ENCODE data around the gene ANTKMT.
"Not testable (repeated sequence)": the region's sequence is repeated elsewhere in the genome, so short reads cannot be mapped to it uniquely, and the experiment has no call there.

The ANTKMT gene

GRCh38 chr16:740459-740763 is 19.5 kb downstream of the ANTKMT start:
- DNase-seq (ENCODE audit: extremely low read depth in 1 of 2, low read depth in 1 of 2), result no peak

- DNase-seq (ENCODE audit: extremely low read depth in 1 of 2, low read depth in 1 of 2), result peak; percentile 79 to 91
Measured at GRCh38 chr16:740764-741505, 20.0 kb downstream of the ANTKMT start, which contains the start of gene CIAO3. Gene CIAO3, minus strand, starts transcription at chr16:740997. Its CDS starts 12 bp downstream, at chr16:740985.

DNA sequence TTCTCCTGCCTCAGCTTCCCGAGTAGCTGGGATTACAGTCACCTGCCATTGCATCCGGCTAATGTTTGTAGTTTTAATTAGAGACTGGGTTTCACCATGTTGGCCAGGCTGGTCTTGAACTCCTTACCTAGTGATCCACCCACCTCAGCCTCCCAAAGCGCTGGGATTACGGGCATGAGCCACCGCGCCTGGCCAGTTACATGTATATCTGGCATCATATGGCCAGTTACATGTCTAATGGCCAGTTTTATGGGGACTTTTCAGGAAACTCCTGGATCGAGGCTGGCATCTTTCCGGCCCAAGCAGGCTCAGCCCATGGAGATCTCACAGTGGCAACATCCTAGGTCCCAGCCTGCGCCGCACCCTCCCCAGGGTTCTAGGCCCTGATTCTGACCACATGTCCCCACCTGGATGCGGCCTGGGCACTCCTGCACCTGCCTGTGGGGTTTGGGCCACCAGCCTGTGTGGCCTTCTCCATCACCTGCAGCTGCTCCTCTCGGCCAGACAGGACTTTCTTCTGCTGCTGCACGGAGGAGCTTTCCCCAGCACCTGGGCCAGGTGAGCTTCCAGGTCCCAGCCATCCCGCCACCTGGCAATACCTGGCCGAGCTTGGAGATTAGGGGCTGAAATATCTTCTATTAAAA is 21.2 kb downstream of the ANTKMT start:
- DNase-seq (ENCODE audit: extremely low read depth in 1 of 2, low read depth in 1 of 2), result no peak

- not testable (repeated sequence) for DNase-seq (ENCODE audit: extremely low read depth in 1 of 2, low read depth in 1 of 2)
Measured at GRCh38 chr16:742894-743293, 21.9 kb downstream of the ANTKMT start.

DNA sequence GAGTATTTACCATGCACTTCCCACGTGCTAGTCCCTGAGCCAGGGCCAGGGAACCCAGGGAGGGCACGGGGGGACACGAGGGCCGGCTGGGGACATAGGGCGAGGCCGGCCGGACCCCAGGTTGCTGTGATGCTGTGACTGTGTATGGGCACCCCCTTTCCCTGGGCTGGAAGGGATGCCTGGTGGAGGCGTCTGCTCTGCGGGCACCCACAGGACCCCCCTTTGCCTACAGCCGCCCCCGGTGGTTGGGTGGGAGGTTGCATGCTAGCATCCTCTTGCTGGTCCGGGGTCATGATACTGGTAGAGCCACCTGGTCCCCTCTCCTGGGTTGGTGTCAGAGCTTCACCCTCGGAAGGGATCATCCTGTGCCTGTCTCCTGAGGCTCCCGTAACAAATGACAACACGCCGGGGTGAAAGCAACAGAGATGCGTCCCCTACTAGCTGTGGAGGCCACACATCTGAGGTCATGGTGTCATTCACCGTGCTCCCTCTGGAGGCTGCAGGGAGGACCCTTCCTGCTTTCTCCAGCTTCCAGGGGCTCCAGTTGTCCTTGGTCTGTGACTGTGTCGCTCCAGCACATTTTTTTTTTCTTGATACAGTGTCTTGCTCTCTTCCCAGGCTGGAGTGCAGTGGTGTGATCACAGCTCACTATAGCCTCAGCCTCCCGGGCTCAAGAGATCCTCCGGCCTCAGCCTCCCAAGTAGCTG is 23.0 kb downstream of the ANTKMT start:
- DNase-seq (ENCODE audit: extremely low read depth in 1 of 2, low read depth in 1 of 2), result no peak

- no peak for DNase-seq (ENCODE audit: extremely low read depth in 1 of 2, low read depth in 1 of 2)
Measured at GRCh38 chr16:745739-746138, 24.8 kb downstream of the ANTKMT start.

- no peak for DNase-seq (ENCODE audit: extremely low read depth in 1 of 2, low read depth in 1 of 2)
Measured at GRCh38 chr16:746637-747036, 25.7 kb downstream of the ANTKMT start.

DNA sequence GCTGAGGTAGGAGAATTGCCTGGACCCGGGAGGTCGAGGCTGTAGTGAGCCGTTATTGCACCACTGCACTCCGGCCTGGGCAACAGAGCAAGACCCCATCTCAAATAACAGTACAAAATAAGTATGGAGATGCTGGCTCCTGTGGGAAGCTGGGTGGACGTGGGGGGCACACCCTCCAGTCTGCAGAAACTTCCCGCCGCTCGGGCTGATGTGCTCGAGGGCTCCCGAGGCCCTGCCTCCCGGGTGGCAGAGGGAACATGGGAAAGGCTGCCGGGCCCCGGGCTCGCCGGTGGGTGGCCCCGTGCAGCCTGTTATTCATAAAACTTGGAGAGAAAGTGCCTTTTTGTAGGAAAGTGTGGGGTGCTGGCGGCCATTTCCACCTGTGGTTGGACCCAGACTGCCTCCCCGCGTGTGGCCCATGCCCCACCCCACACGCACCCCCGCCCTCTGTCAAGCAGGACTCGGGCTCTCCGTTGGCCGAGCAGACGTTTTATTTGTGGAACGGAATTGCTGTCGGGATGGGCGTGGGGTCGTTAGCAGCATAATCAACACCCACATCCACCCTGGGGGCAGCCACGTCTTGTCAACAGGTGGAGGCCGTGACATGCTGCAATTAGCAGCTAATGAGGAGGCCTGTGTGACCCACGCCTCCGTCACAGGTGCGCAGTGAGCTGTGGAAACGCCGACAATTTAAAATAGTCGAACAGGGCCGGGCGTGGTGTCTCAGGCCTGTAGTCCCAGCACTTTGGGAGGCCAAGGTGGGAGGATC is 27.2 kb downstream of the ANTKMT start:
- no peak for DNase-seq (ENCODE audit: extremely low read depth in 1 of 2, low read depth in 1 of 2)

DNA sequence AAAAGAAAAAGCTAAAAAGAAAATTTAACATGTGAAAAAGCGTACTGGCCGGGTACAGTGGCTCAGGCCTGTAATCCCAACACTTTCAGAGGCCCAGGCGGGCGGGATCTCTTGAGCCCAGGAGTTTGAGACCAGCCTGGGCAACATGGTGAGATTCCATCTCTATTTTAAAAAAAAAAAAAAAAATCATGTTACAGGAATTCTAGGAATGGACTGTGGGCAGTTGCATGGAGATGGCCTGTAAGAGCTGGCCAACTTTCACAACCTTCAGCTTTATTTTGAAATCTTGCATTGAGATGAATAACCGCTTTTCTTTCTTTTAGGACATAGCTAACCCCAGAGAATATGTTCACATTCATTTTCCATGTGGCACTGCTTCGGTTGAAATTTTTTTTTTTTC is 28.1 kb downstream of the ANTKMT start:
- DNase-seq (ENCODE audit: extremely low read depth in 1 of 2, low read depth in 1 of 2), result no peak

GRCh38 chr16:750485-750884 is 29.5 kb downstream of the ANTKMT start:
- no peak for DNase-seq (ENCODE audit: extremely low read depth in 1 of 2, low read depth in 1 of 2)

DNA sequence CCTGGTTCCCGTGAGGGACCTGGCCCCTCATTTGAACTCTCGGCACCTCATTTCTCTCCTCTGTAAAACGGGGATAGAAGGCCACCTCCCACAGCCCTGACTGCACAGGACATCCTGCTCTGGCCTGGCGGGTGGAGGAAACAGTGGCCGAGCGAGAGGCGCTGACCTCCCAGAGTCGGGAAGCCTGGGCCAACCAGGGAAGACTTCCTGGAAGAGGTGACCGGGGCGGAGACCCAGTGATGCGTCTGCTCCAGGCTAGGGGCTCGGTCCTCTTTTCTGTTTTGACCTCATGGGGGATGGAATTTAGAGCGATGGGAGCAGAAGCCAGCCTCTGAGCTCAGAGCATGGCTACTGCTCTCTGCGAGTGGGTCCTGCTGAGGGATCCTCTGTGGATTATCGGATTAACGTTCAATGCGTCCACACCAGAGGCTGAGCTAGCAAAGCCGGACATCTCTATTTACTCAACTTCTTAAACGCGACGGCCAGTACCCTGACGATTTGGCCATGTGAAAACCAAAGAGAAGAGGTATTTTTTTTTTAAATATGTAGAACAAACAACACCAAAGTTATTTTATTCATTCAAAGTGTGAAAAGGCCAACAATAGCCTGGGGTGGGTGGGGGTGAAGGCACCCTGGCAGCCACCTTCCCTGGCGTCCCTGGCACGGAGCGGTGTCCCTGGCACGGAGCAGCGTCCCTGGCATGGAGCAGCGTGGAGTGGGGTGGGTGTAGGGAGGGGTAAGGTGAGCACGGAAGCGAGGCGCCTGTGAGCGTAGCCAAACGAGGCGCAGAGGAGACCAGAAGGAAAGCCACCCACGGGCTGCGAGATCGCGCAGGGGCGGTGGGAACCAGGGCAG is 30.4 kb downstream of the ANTKMT start:
- no peak for DNase-seq (ENCODE audit: extremely low read depth in 1 of 2, low read depth in 1 of 2)

- no peak for DNase-seq (ENCODE audit: extremely low read depth in 1 of 2, low read depth in 1 of 2)
Measured at GRCh38 chr16:752007-752312, 31.0 kb downstream of the ANTKMT start.

GRCh38 chr16:754121-754607 is 33.2 kb downstream of the ANTKMT start:
- not testable (repeated sequence) for DNase-seq (ENCODE audit: extremely low read depth in 1 of 2, low read depth in 1 of 2)

DNA sequence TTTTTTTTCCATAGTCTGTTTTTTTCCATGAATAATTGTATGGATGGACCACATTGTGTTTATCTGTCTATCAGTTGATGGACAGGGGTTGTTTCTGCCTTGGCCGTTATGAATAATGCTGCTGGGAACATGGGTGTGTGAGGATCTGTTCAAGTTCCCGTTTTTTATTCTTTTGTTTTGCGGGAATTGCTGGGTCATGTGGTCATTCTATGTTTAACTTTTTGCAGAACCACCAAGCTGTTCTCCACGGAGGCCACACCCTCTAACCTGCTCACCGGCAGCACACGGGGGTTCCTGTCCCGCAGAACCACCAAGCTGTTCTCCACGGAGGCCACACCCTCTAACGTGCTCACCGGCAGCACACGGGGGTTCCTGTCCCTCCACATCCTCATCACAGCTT is 33.7 kb downstream of the ANTKMT start:
- DNase-seq (ENCODE audit: extremely low read depth in 1 of 2, low read depth in 1 of 2), result no peak

DNA sequence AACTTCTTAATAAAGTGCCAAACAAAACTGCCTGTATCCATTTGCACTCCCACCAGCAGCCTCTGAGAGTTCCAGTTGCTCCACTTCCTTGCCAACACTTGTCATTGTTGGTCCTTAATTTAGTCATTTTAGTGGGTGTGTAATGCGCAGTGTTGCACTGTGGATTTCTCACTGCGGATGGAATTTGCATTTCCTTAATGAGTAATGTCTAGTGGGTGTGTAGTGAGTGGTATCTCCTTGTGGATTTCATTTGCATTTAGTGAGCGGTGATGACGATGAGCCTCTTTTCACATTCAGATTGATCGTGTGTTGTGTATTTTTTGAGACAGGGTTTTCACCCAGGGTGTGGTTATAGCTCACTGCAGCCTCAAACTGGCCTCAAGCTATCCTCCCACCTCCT is 35.5 kb downstream of the ANTKMT start:
- DNase-seq (ENCODE audit: extremely low read depth in 1 of 2, low read depth in 1 of 2), result no peak

- no peak for DNase-seq (ENCODE audit: extremely low read depth in 1 of 2, low read depth in 1 of 2)
Measured at GRCh38 chr16:759110-759910, 38.4 kb downstream of the ANTKMT start.

- no peak for DNase-seq (ENCODE audit: extremely low read depth in 1 of 2, low read depth in 1 of 2)
Measured at GRCh38 chr16:760065-760464, 39.1 kb downstream of the ANTKMT start.

- no peak for DNase-seq (ENCODE audit: extremely low read depth in 1 of 2, low read depth in 1 of 2)
Measured at GRCh38 chr16:760545-761343, 39.8 kb downstream of the ANTKMT start, which contains the start of gene MSLN. Gene MSLN, plus strand, starts transcription at chr16:760734. Its CDS starts 1,947 bp downstream, at chr16:762681.
